ENCODE results near the gene ATP2B1.

DNA sequence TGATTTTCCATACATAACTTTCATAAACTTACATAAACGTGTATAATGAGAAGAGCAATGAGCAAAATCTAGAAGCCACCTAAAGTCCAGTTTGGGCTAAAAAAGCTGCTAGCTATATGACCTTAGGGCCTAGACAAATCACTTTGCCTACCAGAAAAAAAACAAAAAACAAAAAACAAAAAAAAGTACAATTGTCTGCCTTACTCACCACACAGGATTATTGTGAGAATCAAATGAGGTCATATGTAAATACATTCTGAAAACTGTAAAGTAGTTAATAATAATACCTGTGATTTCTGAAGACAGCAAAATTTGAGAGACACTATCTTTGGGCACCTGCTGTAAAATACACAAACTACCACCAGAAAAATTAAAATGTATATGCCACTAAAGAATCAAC, 4.2 kb downstream of the ATP2B1 start:
- TF ChIP-seq POLR2AphosphoS5 (IDR thresholded peaks at IDR 0.05; ENCODE audit: low read depth, low read length), result no peak
- TF ChIP-seq, protein P1, sequence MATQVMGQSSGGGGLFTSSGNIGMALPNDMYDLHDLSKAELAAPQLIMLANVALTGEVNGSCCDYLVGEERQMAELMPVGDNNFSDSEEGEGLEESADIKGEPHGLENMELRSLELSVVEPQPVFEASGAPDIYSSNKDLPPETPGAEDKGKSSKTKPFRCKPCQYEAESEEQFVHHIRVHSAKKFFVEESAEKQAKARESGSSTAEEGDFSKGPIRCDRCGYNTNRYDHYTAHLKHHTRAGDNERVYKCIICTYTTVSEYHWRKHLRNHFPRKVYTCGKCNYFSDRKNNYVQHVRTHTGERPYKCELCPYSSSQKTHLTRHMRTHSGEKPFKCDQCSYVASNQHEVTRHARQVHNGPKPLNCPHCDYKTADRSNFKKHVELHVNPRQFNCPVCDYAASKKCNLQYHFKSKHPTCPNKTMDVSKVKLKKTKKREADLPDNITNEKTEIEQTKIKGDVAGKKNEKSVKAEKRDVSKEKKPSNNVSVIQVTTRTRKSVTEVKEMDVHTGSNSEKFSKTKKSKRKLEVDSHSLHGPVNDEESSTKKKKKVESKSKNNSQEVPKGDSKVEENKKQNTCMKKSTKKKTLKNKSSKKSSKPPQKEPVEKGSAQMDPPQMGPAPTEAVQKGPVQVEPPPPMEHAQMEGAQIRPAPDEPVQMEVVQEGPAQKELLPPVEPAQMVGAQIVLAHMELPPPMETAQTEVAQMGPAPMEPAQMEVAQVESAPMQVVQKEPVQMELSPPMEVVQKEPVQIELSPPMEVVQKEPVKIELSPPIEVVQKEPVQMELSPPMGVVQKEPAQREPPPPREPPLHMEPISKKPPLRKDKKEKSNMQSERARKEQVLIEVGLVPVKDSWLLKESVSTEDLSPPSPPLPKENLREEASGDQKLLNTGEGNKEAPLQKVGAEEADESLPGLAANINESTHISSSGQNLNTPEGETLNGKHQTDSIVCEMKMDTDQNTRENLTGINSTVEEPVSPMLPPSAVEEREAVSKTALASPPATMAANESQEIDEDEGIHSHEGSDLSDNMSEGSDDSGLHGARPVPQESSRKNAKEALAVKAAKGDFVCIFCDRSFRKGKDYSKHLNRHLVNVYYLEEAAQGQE (IDR thresholded peaks at IDR 0.05; ENCODE audit: insufficient read depth in 1 of 2, low read depth in 2 of 2, low read length in 2 of 2), result no peak
- TF ChIP-seq TAF1 (IDR thresholded peaks at IDR 0.05; ENCODE audit: borderline replicate concordance, insufficient read depth, low read length), result no peak
- no peak for TF ChIP-seq SIN3A (IDR thresholded peaks at IDR 0.05; ENCODE audit: borderline replicate concordance, insufficient read depth, low read length)
- no peak for TF ChIP-seq FOXP2 (optimal IDR thresholded peaks at IDR 0.05; ENCODE audit: borderline replicate concordance, extremely low read depth, extremely low read length, insufficient read depth)
